Urothelium cell line (cell line): Measurements from ENCODE around the gene POSTN.
"Not testable (repeated sequence)": the region's sequence is repeated elsewhere in the genome, so short reads cannot be mapped to it uniquely, and the experiment has no call there.

ENCODE experiments used
- DNase-seq: peaks from one replicate; pipeline ENCODE4 v3.0.0; 2011; ENCODE audit warnings: low spot score, mixed read lengths
- FAIRE-seq: peaks from 2 replicates; lab custom pipeline; 2011; peaks lifted over from hg19 to GRCh38; lab: Jason Lieb, UNC

Gene POSTN

GRCh38 chr13:37597477-37598025 is 1.0 kb downstream of the POSTN start:
- DNase-seq (no peak), FAIRE-seq (no peak)

DNA sequence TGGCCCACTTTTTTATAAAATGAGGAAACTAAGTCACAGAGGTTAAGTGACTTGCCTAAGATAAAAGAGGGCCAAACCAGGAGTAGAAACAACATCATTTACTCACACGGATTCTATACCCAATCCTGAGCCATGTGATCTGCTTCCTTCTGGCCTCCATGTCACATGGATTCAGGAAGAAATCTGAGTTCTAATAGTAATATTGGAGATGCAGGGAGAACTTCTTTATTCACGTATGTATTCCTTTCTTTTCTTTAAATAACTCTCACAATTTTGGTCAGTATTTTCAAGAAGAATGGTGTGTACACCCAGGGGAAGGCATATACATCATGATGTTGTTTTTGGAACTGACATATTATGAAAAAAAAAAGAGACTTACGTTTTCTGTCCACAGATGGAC is 1.8 kb downstream of the POSTN start:
- DNase-seq (no peak), FAIRE-seq (no peak)

DNA sequence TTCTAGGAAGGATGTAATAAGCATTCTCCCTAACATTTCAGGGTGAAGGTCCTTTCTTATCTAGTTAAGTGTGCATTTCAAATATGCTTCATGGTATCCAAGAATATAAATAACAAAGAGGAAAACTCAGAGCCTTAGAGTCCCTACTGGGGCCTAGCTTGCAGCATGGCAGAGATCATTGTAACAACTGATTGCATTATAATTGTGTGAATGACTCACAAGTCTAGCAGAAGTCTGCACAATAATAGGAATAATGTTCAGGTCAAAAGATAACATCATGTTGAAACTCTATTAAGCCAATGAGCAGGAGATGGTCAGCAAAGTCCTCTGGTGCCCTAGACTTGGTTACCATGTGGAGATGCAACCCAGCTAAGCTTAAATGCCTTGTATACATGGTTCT is 3.4 kb downstream of the POSTN start:
- DNase-seq (no peak), FAIRE-seq (no peak)

GRCh38 chr13:37594550-37594949 is 4.0 kb downstream of the POSTN start:
- FAIRE-seq = no peak
- DNase-seq = no peak

- not testable (repeated sequence) for FAIRE-seq, DNase-seq
Observed at GRCh38 chr13:37589381-37589780, 9.2 kb downstream of the POSTN start.

DNA sequence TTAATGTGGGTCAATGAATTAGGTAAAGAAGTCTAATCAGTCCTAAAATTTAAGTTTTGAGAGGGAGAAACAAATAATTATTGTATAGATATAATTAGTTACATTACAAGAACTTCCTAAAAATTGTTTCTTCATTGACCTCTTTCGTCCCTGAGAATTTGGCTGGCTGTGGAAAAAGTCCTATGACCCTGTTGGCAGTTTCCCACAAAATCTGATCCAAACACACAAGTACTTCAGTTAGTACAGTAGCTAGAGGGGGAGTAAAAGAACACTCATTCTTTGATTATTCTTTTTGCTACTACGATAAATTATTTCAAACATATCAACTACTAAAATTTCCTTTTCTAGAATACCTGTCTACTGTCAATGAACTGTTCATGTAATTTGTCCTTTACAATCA is 11.3 kb downstream of the POSTN start:
- DNase-seq = no peak
- FAIRE-seq = no peak

- FAIRE-seq = no peak
- no peak for DNase-seq
Observed at GRCh38 chr13:37586164-37586563, 12.4 kb downstream of the POSTN start.

GRCh38 chr13:37585541-37585940 is 13.0 kb downstream of the POSTN start:
- FAIRE-seq = no peak
- no peak for DNase-seq

DNA sequence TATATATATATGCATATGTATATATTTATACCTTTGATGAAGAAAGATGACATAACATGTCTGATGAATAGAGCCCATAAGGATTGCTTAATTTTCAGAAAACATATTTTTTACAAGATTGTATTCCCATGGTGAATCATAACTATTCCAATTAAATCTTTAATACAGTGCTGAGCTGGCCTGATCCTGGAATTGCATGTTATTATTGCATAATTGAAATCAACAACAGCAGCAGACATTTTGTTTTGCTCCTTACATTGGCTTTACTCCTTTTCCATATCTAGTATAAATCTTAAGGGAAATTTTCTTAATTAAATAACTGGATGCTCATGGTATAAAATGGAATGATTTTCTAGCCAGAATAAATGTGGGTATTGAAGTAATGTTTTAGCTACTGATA is 22.0 kb downstream of the POSTN start:
- DNase-seq (no peak), FAIRE-seq (no peak)

GRCh38 chr13:37565425-37565824 is 33.1 kb downstream of the POSTN start:
- DNase-seq (no peak), FAIRE-seq (no peak)

DNA sequence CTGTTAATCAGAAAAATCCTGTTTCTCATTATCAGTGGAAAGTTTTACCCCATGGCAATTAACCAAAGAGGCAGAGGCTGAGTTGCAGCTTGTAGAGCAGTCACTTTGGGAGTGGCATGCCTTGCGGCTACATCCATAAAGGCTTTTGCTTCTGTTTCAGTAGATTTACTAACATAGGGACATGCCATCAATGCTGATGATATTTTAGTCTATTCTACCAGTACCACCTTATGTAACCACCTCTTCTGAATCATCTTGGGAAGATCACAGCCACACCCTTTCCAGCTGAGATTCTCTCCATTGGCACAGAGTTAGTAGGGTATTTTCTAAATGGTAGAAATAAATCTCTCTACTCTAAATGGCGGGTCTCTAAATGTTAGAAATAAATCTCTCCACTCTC is 37.5 kb downstream of the POSTN start:
- DNase-seq (no peak), FAIRE-seq (no peak)

- no peak for FAIRE-seq
- no peak for DNase-seq
Observed at GRCh38 chr13:37560526-37560925, 38.0 kb downstream of the POSTN start.

GRCh38 chr13:37558766-37559165 is 39.8 kb downstream of the POSTN start:
- FAIRE-seq, DNase-seq: not testable (repeated sequence)

- DNase-seq = no peak
- no peak for FAIRE-seq
Observed at GRCh38 chr13:37546087-37546486, 52.5 kb downstream of the POSTN start.

- FAIRE-seq (no peak), DNase-seq (no peak)
Observed at GRCh38 chr13:37544995-37545394, 53.6 kb downstream of the POSTN start.

DNA sequence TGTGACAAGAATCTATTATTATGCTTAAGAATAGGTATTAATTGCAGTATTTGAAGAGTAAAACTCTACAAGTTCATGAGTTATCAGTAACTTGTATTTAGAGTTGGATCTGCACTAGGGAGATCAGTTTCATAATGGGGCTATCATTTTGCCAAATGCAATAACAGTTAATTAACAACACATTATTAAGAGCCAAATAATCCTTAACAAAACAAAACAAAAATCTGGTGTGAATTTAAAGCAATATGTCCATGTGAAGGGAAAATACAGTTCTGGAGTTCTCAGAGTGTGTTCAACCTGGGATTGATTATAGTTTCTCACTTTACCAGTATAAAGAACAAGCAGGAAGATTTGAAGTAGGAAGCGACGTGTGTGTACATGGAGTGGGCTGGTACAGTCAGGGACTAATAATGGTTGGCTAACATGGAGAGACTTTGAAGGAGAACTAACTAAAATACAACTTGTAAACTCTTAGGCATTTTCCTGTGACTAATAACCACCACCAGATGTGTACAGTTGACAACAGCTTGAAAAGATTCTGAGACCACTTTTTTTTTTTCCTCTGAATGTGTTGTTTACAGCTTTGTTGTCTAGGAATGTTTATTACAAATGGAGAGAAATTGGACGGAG is 58.5 kb downstream of the POSTN start:
- no peak for FAIRE-seq
- DNase-seq = no peak

DNA sequence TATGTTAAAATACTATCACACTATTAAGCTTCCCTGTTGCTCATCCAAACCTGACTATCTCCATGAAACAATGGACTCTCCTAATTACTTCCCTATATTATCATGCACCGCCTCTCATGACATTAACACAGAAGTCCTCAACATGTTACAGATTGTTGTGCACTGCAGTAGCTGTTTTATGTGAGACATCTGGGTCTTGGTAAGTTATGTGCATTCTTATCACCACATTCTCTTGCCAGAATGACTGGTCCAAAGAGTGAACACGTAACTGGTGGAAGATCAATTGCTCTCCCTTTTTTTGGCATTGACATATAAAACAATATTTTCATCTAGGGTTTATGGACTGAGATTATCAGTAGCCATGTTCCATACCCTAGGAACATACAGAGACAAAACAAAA is 59.4 kb downstream of the POSTN start:
- DNase-seq (no peak), FAIRE-seq (no peak)

DNA sequence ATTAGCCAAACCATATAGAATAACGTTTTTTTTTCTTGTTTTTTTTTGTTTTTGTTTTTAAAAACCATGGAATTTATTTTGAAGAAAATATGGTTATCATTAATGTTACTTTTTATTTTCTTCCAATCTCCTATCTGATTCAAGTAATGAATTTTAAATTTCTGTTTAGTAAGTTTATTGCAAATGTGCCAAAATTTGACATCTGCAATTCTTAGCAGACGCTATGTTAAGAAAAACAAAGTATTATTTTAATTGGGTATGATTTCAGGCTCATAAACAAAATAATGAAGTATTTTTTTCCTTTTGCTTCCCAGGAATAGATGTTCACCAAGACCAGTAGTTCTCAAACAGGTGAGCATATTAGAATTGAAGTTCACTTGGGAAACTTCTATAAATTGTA is 63.1 kb downstream of the POSTN start:
- FAIRE-seq (no peak), DNase-seq (no peak)

DNA sequence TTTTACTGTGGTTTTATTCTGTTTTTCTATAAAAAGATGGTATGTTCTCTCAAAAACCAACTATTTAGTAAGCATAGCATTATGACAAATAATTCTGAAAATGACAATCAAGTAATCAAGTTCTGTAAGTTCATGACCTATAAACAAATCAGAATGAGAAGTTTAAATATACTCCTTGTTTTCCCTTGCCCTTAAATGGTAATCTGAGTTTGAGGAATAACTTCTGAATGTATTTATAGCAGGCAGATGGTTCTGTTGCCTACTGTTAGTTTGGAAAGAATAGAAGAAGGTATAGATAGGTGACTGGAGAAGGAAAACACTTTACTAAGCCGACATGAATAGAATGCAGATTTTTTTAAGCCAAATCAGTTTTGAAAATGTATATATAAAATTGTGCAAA is 63.9 kb downstream of the POSTN start:
- no peak for DNase-seq
- no peak for FAIRE-seq

DNA sequence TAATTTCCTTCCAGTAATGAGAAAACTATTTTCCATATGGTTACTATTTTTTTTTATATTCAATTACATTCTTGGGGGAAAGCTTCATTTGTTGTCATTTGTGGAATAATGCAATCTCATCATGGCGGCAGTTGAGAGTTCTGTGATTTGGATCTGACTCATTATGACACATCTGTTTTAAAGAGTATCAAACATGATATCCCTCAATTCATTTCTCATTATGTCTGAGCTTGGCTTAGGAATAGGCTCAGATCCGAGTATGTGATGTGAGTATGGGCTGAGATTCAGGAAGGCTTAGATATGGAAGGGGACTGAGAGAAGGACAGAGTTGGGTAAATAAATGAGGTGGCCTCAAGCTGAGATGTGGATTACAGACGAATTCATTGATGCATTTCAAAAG is 64.4 kb downstream of the POSTN start:
- FAIRE-seq = no peak
- no peak for DNase-seq

DNA sequence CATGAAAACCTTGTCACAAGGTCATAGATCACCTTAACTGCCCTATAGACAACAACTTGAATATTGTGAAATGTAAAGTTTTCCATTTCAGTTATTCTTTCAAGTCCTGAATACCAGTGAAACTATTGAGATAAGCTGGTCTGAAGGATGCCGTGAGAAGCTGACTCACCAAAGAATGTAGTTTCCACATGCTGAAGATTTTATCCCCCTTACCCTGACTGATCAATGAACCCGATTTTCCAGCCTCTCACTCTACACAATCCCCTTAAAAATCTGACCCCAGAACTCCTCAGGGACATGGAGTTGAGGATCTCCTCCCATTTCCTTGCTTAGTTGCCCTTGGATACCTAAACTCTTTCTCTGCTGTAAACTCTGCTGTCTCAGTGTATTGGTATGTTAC is 67.5 kb downstream of the POSTN start:
- DNase-seq (no peak), FAIRE-seq (no peak)

GRCh38 chr13:37529751-37530385 is 68.7 kb downstream of the POSTN start:
- DNase-seq (no peak), FAIRE-seq (no peak)
